ENCODE results near the gene AP2M1. TPM values are rescaled to one million over a fixed set of nuclear protein-coding genes. Genes with fewer than 3 reads are reported as not detected.

Gene AP2M1
- total and polyA plus RNA-seq, 2 donors (not counting 3 experiments of a cell fraction or from before 2014, with no cell fraction given): 431 to 602 TPM

- DNase-seq (ENCODE audit: low read depth, low spot score) (no peak), FAIRE-seq (no peak)
- BruUV-seq (replicated peaks): no TSS peak
- H3K27ac ChIP-seq (ENCODE audit: insufficient read depth, low read depth, low read length): no peak overlapping the region
- H3K9me3 ChIP-seq (replicated peaks; ENCODE audit: control insufficient read depth, insufficient read depth, low read length): no peaks in the 10 kb centered on the region
- H2AFZ ChIP-seq (ENCODE audit: low read depth, low read length): no peak overlapping the region
- H3K27me3 ChIP-seq (ENCODE audit: control insufficient read depth in 2 of 2, insufficient read depth in 2 of 2, low read length in 2 of 2): no peaks in the 10 kb centered on the region
- peak overlapping the region; percentile 78 to 87 (median 83) for H3K4me3 ChIP-seq (replicated peaks in 1 of 3; ENCODE audit: insufficient read depth in 1 of 3, low read depth in 1 of 3, low read length in 3 of 3)
- dilution Hi-C loops (cut with MboI; ENCODE audit: extremely low pct_ligation_motif_present, low sequenced_read_pairs) (no loop called here), intact Hi-C loops (cut with micrococcal nuclease) (loop anchor here (1.0 kb wide), 1 partner anchor 17 kb away; the partner anchor contains the start of gene AP2M1)
- H3K36me3 ChIP-seq (ENCODE audit: control insufficient read depth in 2 of 2, extremely low read depth in 1 of 2, insufficient read depth in 2 of 2, low read length in 2 of 2): no peaks in the 10 kb centered on the region
- H4K20me1 ChIP-seq (replicated peaks; ENCODE audit: control insufficient read depth, extremely low read depth, insufficient read depth, low read length): peaks cover 3% of the 10 kb centered on the region
- POLR2A ChIA-PET: interaction anchor here (1.1 kb wide), 1 partner anchor 16 kb away, joined by 3 read pairs; no protein-coding TSS in a partner anchor
- CTCF ChIA-PET: interaction anchor here (0.5 to 2.6 kb wide), 4 partner anchors 12 to 272 kb away, joined by 3 to 11 read pairs (median 5); partner anchors contain the start of genes EIF2B5 and PARL
- peak overlapping the region; percentile 97 for H3K4me2 ChIP-seq (ENCODE audit: insufficient read depth, low read length)
- peaks cover 55% of the 10 kb centered on the region for H3K79me2 ChIP-seq (ENCODE audit: control insufficient read depth, insufficient read depth, low read length)
- no peaks in the 10 kb centered on the region for H3K9me1 ChIP-seq (replicated peaks; ENCODE audit: control insufficient read depth, extremely low read depth, insufficient read depth, low read length)
- H3K9ac ChIP-seq (replicated peaks; ENCODE audit: extremely low read depth, insufficient read depth, low read length): peak overlapping the region; percentile 80
- TF ChIP-seq MAX (IDR thresholded peaks at IDR 0.05; ENCODE audit: insufficient read depth, insufficient read length): no peak
- no peak for TF ChIP-seq CTCF (IDR thresholded peaks at IDR 0.05; ENCODE audit: extremely low read depth in 1 of 2, insufficient read depth in 1 of 2, low read depth in 1 of 2, low read length in 2 of 2)
- no peak for TF ChIP-seq GATA2 (IDR thresholded peaks at IDR 0.05; ENCODE audit: insufficient read depth, insufficient read length, low read depth, low read length)
- TF ChIP-seq JUN (IDR thresholded peaks at IDR 0.05; ENCODE audit: borderline replicate concordance, insufficient read depth, insufficient read length, low read depth): no peak
- TF ChIP-seq POLR2A (IDR thresholded peaks at IDR 0.05; ENCODE audit: low read depth, low read length): no peak
- TF ChIP-seq POLR2AphosphoS5 (IDR thresholded peaks at IDR 0.05; ENCODE audit: insufficient read depth, low read depth, low read length): no peak
- no peak for TF ChIP-seq EZH2 (IDR thresholded peaks at IDR 0.05; ENCODE audit: borderline replicate concordance, low read depth, low read length, severe bottlenecking)
- no peak for TF ChIP-seq MYC (IDR thresholded peaks at IDR 0.05; ENCODE audit: low read depth, low read length)
- no peak for TF ChIP-seq FOS (IDR thresholded peaks at IDR 0.05; ENCODE audit: borderline replicate concordance, insufficient read depth, low read length)
- peaks cover 25% of the 10 kb centered on the region for H3K4me1 ChIP-seq (ENCODE audit: control insufficient read depth, extremely low read depth, insufficient read depth, low read length)
Observed at GRCh38 chr3:184157206-184157605, 17.4 kb upstream of the AP2M1 start.

Data from endothelial cell of umbilical vein (primary cell).